ENCODE results near the gene ATP2A2. TPM values are rescaled to one million over a fixed set of nuclear protein-coding genes. Genes with fewer than 3 reads are reported as not detected.
"Not testable (repeated sequence)": the region's sequence is repeated elsewhere in the genome, so short reads cannot be mapped to it uniquely, and the experiment has no call there.

ATP2A2 gene
- total and polyA plus RNA-seq, 12 donors: 316 to 4,750 (median 1,535) TPM

DNA sequence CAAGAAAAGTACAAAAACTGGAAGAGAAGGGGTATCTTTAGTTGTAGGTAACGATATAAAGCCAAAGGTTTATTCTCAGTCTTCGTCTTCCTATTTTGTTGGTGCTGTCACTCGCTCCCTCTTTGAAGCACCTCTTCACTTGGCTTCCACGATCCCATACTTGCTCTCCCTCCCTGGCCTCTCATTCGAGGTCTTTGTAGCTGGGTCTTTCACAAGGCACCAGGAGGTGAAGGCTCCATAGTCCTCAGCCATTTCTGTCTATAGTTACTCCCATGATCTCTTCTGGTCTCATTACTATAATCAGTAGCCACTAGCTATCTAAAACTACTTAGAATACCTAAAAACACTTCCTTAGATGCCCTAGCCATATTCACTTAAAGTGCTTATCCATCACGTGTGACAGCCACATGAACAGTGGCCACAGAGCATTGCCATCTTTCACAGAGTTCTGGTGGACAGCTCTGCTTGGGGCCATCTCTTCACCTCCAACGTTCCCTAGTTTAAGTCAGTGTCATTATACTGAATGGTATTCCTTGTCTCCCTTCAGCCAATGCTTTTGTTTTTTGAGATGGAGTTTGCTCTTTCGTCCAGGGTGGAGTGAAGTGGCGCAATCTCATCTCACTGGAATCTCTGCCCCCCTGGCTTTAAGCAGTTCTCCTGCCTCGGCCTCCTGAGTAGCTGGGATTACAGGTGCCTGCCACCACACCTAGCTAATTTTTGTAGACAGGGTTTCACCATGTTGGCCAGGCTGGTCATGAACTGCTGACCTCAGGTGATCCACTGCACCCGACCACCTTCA, 57.1 kb downstream of the ATP2A2 start:
- Histone ChIP-seq H3K4me1 (peaks cover 0 to 38% (median 12%) of the 10 kb centered on the region in 9 donors), H3K36me3 (peaks cover 6 to 100% (median 93%) of the 10 kb centered on the region in 9 donors), H3K27me3 (no peaks in the 10 kb centered on the region), H3K9me3 (no peaks in the 10 kb centered on the region), H3K27ac (peak overlapping the region in 2 of 10 donors; percentile 12 to 45), H3K4me3 (no peak overlapping the region)
- intact Hi-C loops (cut with DNase I): loop anchor here in 1 of 10 donors (5.0 kb wide), 1 partner anchor 236 kb away; no protein-coding TSS in a partner anchor
- TF ChIP-seq, protein P1, sequence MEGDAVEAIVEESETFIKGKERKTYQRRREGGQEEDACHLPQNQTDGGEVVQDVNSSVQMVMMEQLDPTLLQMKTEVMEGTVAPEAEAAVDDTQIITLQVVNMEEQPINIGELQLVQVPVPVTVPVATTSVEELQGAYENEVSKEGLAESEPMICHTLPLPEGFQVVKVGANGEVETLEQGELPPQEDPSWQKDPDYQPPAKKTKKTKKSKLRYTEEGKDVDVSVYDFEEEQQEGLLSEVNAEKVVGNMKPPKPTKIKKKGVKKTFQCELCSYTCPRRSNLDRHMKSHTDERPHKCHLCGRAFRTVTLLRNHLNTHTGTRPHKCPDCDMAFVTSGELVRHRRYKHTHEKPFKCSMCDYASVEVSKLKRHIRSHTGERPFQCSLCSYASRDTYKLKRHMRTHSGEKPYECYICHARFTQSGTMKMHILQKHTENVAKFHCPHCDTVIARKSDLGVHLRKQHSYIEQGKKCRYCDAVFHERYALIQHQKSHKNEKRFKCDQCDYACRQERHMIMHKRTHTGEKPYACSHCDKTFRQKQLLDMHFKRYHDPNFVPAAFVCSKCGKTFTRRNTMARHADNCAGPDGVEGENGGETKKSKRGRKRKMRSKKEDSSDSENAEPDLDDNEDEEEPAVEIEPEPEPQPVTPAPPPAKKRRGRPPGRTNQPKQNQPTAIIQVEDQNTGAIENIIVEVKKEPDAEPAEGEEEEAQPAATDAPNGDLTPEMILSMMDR (IDR thresholded peaks at IDR 0.05): no peak
- no peak for DNase-seq
- peak in 1 of 8 donors; percentile 2 for ATAC-seq
- WGBS, 2 donors: 72 to 78% methylated on average over 11 of the region's 11 CpGs

DNA sequence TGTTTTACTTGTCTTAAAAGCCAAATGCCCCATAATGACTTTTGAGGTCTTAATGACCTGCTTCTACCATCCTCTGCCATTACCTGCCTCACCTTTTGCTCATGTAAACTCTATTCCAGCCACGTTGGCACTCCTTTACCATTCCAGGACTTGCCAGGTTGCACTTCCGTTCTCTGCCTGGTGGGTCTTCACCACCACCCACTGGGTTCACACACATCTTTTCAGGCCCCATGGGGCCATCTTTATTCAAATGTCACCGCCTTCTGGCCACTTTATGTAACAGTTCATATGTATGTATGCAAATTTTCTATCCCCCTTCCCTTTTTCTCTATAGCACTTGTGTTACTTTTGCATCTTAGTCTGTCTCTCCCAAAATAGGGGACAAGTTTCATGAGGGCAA, 57.7 kb downstream of the ATP2A2 start:
- 60 to 73% methylated on average over 3 of the region's 3 CpGs for WGBS, 2 donors
- no peak for ATAC-seq
- H3K27ac ChIP-seq: peak overlapping the region in 3 of 10 donors; percentile 12 to 45 (median 38)

DNA sequence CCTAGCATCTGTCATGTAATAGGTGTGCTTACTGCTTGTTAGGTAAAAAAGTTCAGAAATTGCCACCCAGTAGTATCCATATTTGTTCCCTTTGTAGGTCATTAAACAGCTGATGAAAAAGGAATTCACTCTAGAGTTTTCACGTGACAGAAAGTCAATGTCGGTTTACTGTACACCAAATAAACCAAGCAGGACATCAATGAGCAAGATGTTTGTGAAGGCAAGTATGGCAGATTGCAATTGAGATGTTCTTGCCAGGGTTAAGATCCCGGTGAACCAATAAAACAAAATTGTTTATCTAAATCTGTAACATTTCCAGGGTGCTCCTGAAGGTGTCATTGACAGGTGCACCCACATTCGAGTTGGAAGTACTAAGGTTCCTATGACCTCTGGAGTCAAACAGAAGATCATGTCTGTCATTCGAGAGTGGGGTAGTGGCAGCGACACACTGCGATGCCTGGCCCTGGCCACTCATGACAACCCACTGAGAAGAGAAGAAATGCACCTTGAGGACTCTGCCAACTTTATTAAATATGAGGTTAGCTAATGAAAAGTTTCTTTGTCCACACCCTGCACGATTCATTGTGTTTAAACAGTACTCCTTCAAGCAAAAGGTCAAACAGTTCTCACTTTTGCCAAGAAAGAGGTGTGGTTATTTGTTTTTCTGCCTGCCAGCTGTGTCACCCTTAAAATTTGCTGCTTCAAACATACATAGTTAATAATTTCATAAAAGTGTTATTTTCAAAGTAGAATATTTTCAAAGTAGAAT, 58.3 kb downstream of the ATP2A2 start:
- H3K27me3 ChIP-seq: no peaks in the 10 kb centered on the region
- H3K36me3 ChIP-seq: peaks cover 17 to 100% (median 95%) of the 10 kb centered on the region in 9 donors
- 45 to 60% methylated on average over 8 of the region's 8 CpGs for WGBS, 2 donors
- peak overlapping the region in 3 of 10 donors; percentile 9 to 45 (median 38) for H3K27ac ChIP-seq
- intact Hi-C loops (cut with DNase I): loop anchor here in 1 of 10 donors (5.0 kb wide), 1 partner anchor 237 kb away; no protein-coding TSS in a partner anchor
- DNase-seq (no peak), ATAC-seq (peak in 3 of 8 donors; percentile 19 to 25 (median 24))
- peaks cover 0 to 31% (median 9%) of the 10 kb centered on the region in 9 donors for H3K4me1 ChIP-seq
- no peaks in the 10 kb centered on the region for H3K9me3 ChIP-seq
- TF ChIP-seq, protein P1 (IDR thresholded peaks at IDR 0.05): no peak
- no peak overlapping the region for H3K4me3 ChIP-seq

More for the DNA sequence above, 57.7 kb downstream of the ATP2A2 start:
- H3K4me1 ChIP-seq: peaks cover 0 to 31% (median 9%) of the 10 kb centered on the region in 9 donors
- intact Hi-C loops (cut with DNase I): loop anchor here in 1 of 10 donors (5.0 kb wide), 1 partner anchor 236 kb away; no protein-coding TSS in a partner anchor
- H3K27me3 ChIP-seq: no peaks in the 10 kb centered on the region
- no peak overlapping the region for H3K4me3 ChIP-seq
- DNase-seq: no peak
- TF ChIP-seq, protein P1 (IDR thresholded peaks at IDR 0.05): peak in 1 of 9 donors; percentile 5
- H3K9me3 ChIP-seq: no peaks in the 10 kb centered on the region
- H3K36me3 ChIP-seq: peaks cover 10 to 100% (median 94%) of the 10 kb centered on the region in 9 donors

DNA sequence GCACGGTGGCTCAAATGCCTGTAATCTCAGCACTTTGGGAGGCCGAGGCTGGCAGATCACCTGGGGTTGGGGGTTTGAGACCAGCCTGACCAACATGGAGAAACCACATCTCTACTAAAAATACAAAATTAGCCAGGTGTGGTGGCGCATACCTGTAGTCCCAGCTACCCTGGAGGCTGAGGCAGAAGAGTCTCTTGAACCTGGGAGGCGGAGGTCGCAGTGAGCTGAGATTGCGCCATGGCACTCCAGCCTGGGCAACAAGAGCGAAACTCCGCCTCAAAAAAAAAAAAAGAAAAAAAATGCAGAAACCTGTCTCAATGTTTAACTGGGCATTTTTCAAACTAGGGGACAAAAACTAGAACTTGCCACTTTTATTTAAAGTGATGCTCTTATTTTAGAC, 59.2 kb downstream of the ATP2A2 start:
- not testable (repeated sequence) for ATAC-seq, H3K27me3 ChIP-seq, DNase-seq, H3K9me3 ChIP-seq, H3K4me3 ChIP-seq
- intact Hi-C loops (cut with DNase I): loop anchor here in 1 of 10 donors (10.0 kb wide), 1 partner anchor 235 kb away; no protein-coding TSS in a partner anchor
- Histone ChIP-seq H3K36me3 (peaks cover 21 to 100% (median 96%) of the 10 kb centered on the region in 9 donors), H3K27ac (peak overlapping the region in 2 of 10 donors; percentile 18 to 45), H3K4me1 (peaks cover 0 to 31% (median 11%) of the 10 kb centered on the region in 9 donors)
- WGBS, 2 donors: 89 to 90% methylated on average over 8 of the region's 8 CpGs

Data from heart right ventricle (tissue), 16 donors.